DMS 273 treated with DMSO at 0.1 percent for 48 hours (cell line): Measurements from ENCODE around the gene IGFBP3.

Experiments
- DNase-seq: peaks from one replicate; lab custom pipeline; 2025; lab: John Stamatoyannopoulos, UW

Gene IGFBP3

GRCh38 chr7:45891462-45892402 is 29.3 kb downstream of the IGFBP3 start:
- DNase-seq: no peak

- DNase-seq: no peak
Measured at GRCh38 chr7:45890902-45891461, 30.1 kb downstream of the IGFBP3 start.

GRCh38 chr7:45890125-45890901 is 30.8 kb downstream of the IGFBP3 start:
- DNase-seq: no peak

- DNase-seq: no peak
Measured at GRCh38 chr7:45889367-45890067, 31.6 kb downstream of the IGFBP3 start.

- no peak for DNase-seq
Measured at GRCh38 chr7:45888993-45889366, 32.1 kb downstream of the IGFBP3 start.

GRCh38 chr7:45888185-45888992 is 32.7 kb downstream of the IGFBP3 start, which contains the start of gene IGFBP1:
Gene IGFBP1 (plus strand): TSS chr7:45888488. CDS start chr7:45888653, 165 bp downstream.
- DNase-seq: no peak

- no peak for DNase-seq
Measured at GRCh38 chr7:45886931-45887667, 34.0 kb downstream of the IGFBP3 start.

GRCh38 chr7:45885264-45885882 is 35.7 kb downstream of the IGFBP3 start:
- DNase-seq: no peak

- DNase-seq: no peak
Measured at GRCh38 chr7:45884136-45884535, 36.9 kb downstream of the IGFBP3 start.

GRCh38 chr7:45882465-45882810 is 38.6 kb downstream of the IGFBP3 start:
- no peak for DNase-seq

GRCh38 chr7:45881759-45882464 is 39.2 kb downstream of the IGFBP3 start:
- DNase-seq: no peak

GRCh38 chr7:45881280-45881758 is 39.8 kb downstream of the IGFBP3 start:
- DNase-seq: no peak

- no peak for DNase-seq
Measured at GRCh38 chr7:45880433-45880860, 40.6 kb downstream of the IGFBP3 start.

- DNase-seq: no peak
Measured at GRCh38 chr7:45878457-45879144, 42.5 kb downstream of the IGFBP3 start.

GRCh38 chr7:45876519-45876918 is 44.6 kb downstream of the IGFBP3 start:
- DNase-seq: no peak

GRCh38 chr7:45874408-45875131 is 46.5 kb downstream of the IGFBP3 start:
- no peak for DNase-seq

GRCh38 chr7:45873355-45873754 is 47.7 kb downstream of the IGFBP3 start:
- DNase-seq: no peak

- DNase-seq: no peak
Measured at GRCh38 chr7:45873035-45873354, 48.1 kb downstream of the IGFBP3 start, which contains the start of gene CCDC201. Gene CCDC201 (minus strand): TSS chr7:45873082. CDS start chr7:45873007, 75 bp downstream.
